GM19099 (cell line): Measurements from ENCODE around the gene CDK17.

Source experiments
- POLR2A ChIP-seq: IDR thresholded peaks from 3 replicates; pipeline ENCODE4 v1.6.1; 2011; ENCODE audit warnings: low read depth; ENCODE audit not compliant: insufficient read length; ENCODE audit errors: extremely low read depth

CDK17 gene

DNA sequence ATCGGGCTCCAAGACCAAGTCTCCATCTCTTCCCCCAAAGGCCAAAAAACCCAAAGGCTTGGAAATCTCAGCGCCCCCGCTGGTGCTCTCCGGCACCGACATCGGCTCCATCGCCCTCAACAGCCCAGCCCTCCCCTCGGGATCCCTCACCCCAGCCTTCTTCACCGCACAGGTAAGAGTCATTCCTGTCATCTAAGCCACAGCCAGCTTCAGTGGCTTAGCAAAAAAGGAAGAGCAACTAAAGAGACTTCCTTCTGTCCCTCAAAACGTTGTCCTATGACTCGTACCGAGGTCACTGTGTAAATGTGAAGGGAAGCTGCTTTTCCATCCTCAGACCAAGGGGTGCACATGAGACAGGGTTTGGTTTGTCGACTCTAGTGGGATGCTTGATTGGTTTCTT, 152.7 kb downstream of the CDK17 start:
- no peak for TF ChIP-seq POLR2A

DNA sequence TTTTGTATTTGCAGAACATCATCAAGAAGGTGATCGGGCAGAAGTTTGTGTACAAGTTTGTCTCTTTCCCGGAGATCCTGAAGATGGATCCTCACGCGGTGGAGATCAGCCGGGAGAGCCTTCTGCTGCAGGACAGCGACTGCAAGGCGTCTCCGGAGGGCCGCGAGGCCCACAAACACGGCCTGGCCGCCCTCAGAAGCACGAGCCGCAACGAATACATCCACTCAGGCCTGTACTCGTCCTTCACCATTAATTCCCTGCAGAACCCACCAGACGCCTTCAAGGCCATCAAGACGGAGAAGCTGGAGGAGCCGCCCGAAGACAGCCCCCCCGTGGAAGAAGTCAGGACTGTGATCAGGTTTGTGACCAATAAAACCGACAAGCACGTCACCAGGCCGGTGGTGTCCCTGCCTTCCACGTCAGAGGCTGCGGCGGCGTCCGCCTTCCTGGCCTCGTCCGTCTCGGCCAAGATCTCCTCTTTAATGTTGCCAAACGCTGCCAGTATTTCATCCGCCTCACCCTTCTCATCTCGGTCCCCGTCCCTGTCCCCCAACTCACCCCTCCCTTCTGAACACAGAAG, 153.2 kb downstream of the CDK17 start:
- TF ChIP-seq POLR2A, result no peak

GRCh38 chr12:96244826-96245225, 155.4 kb downstream of the CDK17 start:
- TF ChIP-seq POLR2A, result no peak

- no peak for TF ChIP-seq POLR2A
Measured at GRCh38 chr12:96242597-96242996, 157.6 kb downstream of the CDK17 start.

- no peak for TF ChIP-seq POLR2A
Measured at GRCh38 chr12:96241846-96242256, 158.4 kb downstream of the CDK17 start.

GRCh38 chr12:96241431-96241830, 158.8 kb downstream of the CDK17 start:
- TF ChIP-seq POLR2A, result no peak

GRCh38 chr12:96240656-96241055, 159.6 kb downstream of the CDK17 start:
- no peak for TF ChIP-seq POLR2A

GRCh38 chr12:96239711-96240635, 160.3 kb downstream of the CDK17 start:
- TF ChIP-seq POLR2A, result no peak

DNA sequence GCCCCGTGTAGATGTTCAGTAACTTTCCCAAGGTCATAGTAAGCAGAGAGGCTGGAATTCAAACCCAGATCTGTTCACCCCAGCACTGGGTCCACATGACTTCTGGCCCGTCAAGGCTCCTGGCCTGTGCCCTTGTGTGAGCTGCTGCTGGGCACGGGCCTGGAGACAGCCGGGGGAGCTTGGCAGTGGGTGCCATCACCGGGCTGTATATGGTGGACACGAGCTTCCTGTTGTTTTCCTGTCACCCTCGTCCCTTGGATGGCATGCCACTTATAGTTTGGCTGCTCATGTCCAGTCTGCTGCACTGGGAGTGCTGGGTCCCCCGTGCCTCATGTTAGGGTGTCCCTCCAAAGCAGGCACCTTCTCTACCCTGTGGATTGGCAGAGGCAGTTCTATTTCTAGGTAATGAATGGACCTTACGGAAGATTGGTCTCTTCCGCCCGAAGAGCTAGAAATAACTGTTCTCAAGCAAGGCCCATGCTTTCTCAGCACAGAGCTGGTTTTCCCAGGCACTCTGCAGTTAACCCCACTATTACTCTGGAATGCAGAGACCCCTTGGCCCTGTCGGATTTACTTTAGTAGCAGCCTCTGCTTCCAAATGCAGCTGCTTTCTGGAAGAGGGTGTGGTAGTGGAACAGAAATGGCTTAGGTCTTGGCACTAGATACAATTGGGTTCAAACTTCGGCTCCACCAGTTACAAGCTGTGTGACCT, 161.7 kb downstream of the CDK17 start:
- TF ChIP-seq POLR2A, result no peak

- no peak for TF ChIP-seq POLR2A
Measured at GRCh38 chr12:96237465-96238077, 162.7 kb downstream of the CDK17 start.

GRCh38 chr12:96237035-96237434, 163.2 kb downstream of the CDK17 start:
- no peak for TF ChIP-seq POLR2A

DNA sequence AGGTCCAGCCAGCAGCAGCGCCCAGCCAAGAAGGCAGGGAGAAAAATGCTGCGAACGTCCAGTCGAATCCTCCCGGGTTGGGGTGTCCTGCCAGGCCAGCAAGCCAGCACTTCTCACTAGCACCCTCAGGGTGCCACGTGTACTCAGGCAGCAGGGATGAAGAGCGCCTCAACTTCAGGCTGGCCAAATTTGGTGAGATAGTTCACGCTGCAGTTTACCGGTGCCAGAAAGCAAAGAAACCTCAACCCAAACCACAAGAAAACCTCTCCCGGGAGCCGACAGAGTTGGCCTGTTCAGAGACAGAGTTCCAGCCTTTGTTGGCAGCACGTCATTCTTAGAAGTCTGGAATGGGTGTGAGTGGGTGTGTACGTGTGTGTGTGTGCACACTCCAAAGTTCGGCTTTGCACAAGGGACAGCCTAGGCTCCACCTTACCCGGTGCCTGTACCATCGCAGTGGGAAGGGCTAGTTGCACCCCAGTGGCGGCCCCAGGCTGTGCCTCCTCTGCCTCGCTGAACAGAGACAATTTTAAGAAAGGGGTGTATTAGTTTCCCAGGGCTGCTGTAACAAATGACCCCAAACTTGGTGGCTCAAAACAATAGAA, 163.9 kb downstream of the CDK17 start:
- TF ChIP-seq POLR2A, result no peak

- TF ChIP-seq POLR2A, result no peak
Measured at GRCh38 chr12:96235484-96235826, 164.8 kb downstream of the CDK17 start.

GRCh38 chr12:96234591-96235483, 165.4 kb downstream of the CDK17 start:
- no peak for TF ChIP-seq POLR2A
